OCI-LY7 (cell line): ENCODE data around the gene RAB20.

ENCODE experiments used
- CTCF ChIP-seq: fragments of 200-600 bp; sonication (generic); conservative IDR thresholded peaks from 2 replicates; pipeline ENCODE4 v1.5.1; 2014; ENCODE audit warnings: mild to moderate bottlenecking, antibody characterized with exemption, low read length, moderate library complexity, mixed read lengths
- EZH2phosphoT487 ChIP-seq: fragments of 200-600 bp; sonication (generic); IDR thresholded peaks from 2 replicates; pipeline ENCODE4 v1.6.1; 2018; ENCODE audit warnings: low read depth, borderline replicate concordance, mild to moderate bottlenecking, mixed run types, antibody characterized with exemption, low read length, moderate library complexity, mixed read lengths

GRCh38 chr13:110582421-110582954 lies 21.0 kb upstream of the RAB20 start:
- TF ChIP-seq CTCF, result no peak
- no peak for TF ChIP-seq EZH2phosphoT487
